HG02571 (cell line): ENCODE results near the gene GRIK5.

ENCODE experiments used
- ATAC-seq: cut with Tn5 transposase; IDR thresholded peaks from one replicate; pipeline ENCODE4 v1.9.1; 2021; ENCODE audit warnings: mild to moderate bottlenecking, moderate library complexity; ENCODE audit not compliant: unreplicated experiment

The GRIK5 gene

GRCh38 chr19:42096255-42096837, 26.3 kb upstream of the GRIK5 start:
- ATAC-seq: no peak

GRCh38 chr19:42095814-42096230, 25.8 kb upstream of the GRIK5 start:
- ATAC-seq: no peak

- no peak for ATAC-seq
Measured at GRCh38 chr19:42095142-42095813, 25.3 kb upstream of the GRIK5 start.

GRCh38 chr19:42093926-42094325, 23.9 kb upstream of the GRIK5 start:
- no peak for ATAC-seq

- no peak for ATAC-seq
Measured at GRCh38 chr19:42093505-42093904, 23.5 kb upstream of the GRIK5 start.

GRCh38 chr19:42092350-42092749, 22.3 kb upstream of the GRIK5 start:
- ATAC-seq: no peak

- no peak for ATAC-seq
Measured at GRCh38 chr19:42091742-42092141, 21.7 kb upstream of the GRIK5 start.

GRCh38 chr19:42091300-42091699, 21.3 kb upstream of the GRIK5 start:
- no peak for ATAC-seq

- ATAC-seq: no peak
Measured at GRCh38 chr19:42090672-42091071, 20.7 kb upstream of the GRIK5 start.

GRCh38 chr19:42089772-42090171, 19.8 kb upstream of the GRIK5 start:
- ATAC-seq: no peak

GRCh38 chr19:42089191-42089750, 19.3 kb upstream of the GRIK5 start:
- no peak for ATAC-seq

GRCh38 chr19:42088471-42089190, 18.6 kb upstream of the GRIK5 start:
- no peak for ATAC-seq

GRCh38 chr19:42086770-42087550, 17.0 kb upstream of the GRIK5 start:
- no peak for ATAC-seq

GRCh38 chr19:42086188-42086736, 16.3 kb upstream of the GRIK5 start:
- ATAC-seq: no peak

GRCh38 chr19:42083537-42083936, 13.5 kb upstream of the GRIK5 start:
- ATAC-seq: no peak

- no peak for ATAC-seq
Measured at GRCh38 chr19:42081584-42082203, 11.7 kb upstream of the GRIK5 start.

GRCh38 chr19:42080764-42081375, 10.9 kb upstream of the GRIK5 start:
- no peak for ATAC-seq

GRCh38 chr19:42079886-42080763, 10.1 kb upstream of the GRIK5 start:
- no peak for ATAC-seq

- no peak for ATAC-seq
Measured at GRCh38 chr19:42079276-42079669, 9.3 kb upstream of the GRIK5 start.
